ENCODE data around the gene DMD.
A peak's percentile ranks its signal among the peaks of the same experiment; 100 is the strongest.

DMD gene

GRCh38 chrX:31506928-31507327, 1704.4 kb downstream of the DMD start:
- no peak for TF ChIP-seq CTCF (conservative IDR thresholded peaks at IDR 0.05; ENCODE audit: low read depth, low read length)

GRCh38 chrX:31506360-31506759, 1705.0 kb downstream of the DMD start:
- TF ChIP-seq CTCF (conservative IDR thresholded peaks at IDR 0.05; ENCODE audit: low read depth, low read length) = no peak
- DNase-seq (ENCODE audit: low read depth) = no peak
- no peak overlapping the region for H3K4me3 ChIP-seq (ENCODE audit: low read depth, low read length)

More at GRCh38 chrX:31506928-31507327, 1704.4 kb downstream of the DMD start:
- H3K4me3 ChIP-seq (ENCODE audit: low read depth, low read length) = no peak overlapping the region
- DNase-seq (ENCODE audit: low read depth) = no peak

- no peak for TF ChIP-seq CTCF (conservative IDR thresholded peaks at IDR 0.05; ENCODE audit: low read depth, low read length)
- DNase-seq (ENCODE audit: low read depth) = peak; percentile 66
These were observed 1710.4 kb downstream of the DMD start for GRCh38 chrX:31500921-31501320.

GRCh38 chrX:31499109-31499508, 1712.2 kb downstream of the DMD start:
- TF ChIP-seq CTCF (conservative IDR thresholded peaks at IDR 0.05; ENCODE audit: low read depth, low read length) = no peak
- DNase-seq (ENCODE audit: low read depth) = peak; percentile 81
- H3K4me3 ChIP-seq (ENCODE audit: low read depth, low read length) = no peak overlapping the region

More at GRCh38 chrX:31500921-31501320, 1710.4 kb downstream of the DMD start:
- no peak overlapping the region for H3K4me3 ChIP-seq (ENCODE audit: low read depth, low read length)

- peak; percentile 55 for DNase-seq (ENCODE audit: low read depth)
- TF ChIP-seq CTCF (conservative IDR thresholded peaks at IDR 0.05; ENCODE audit: low read depth, low read length) = no peak
- no peak overlapping the region for H3K4me3 ChIP-seq (ENCODE audit: low read depth, low read length)
These were observed 1714.3 kb downstream of the DMD start for GRCh38 chrX:31497086-31497485.

- H3K4me3 ChIP-seq (ENCODE audit: low read depth, low read length) = no peak overlapping the region
These were observed 1723.4 kb downstream of the DMD start for GRCh38 chrX:31487951-31488350.

More at GRCh38 chrX:31487951-31488350, 1723.4 kb downstream of the DMD start:
- DNase-seq (ENCODE audit: low read depth) = peak; percentile 33
- TF ChIP-seq CTCF (conservative IDR thresholded peaks at IDR 0.05; ENCODE audit: low read depth, low read length) = no peak
